GM08714 (cell line): ENCODE results near the gene GCNT1.
"Not testable (repeated sequence)": the region's sequence is repeated elsewhere in the genome, so short reads cannot be mapped to it uniquely, and the experiment has no call there.

Source experiments
- H3K4me3 ChIP-seq: fragments of 200-500 bp; sonication (Bioruptor generic); 2 replicates; pipeline ENCODE4 v1.5.1; 2014; ENCODE audit warnings: mild to moderate bottlenecking, low read length, inconsistent platforms
- ZNF274 ChIP-seq: IDR thresholded peaks from 2 replicates; pipeline ENCODE4 v1.6.1; 2012; ENCODE audit warnings: mild to moderate bottlenecking, low read depth, low read length

Gene GCNT1

GRCh38 chr9:76500061-76500460 is 41.1 kb downstream of the GCNT1 start:
- no peak for TF ChIP-seq ZNF274
- H3K4me3 ChIP-seq = no peak overlapping the region

GRCh38 chr9:76502746-76503145 is 43.8 kb downstream of the GCNT1 start:
- H3K4me3 ChIP-seq = no peak overlapping the region
- no peak for TF ChIP-seq ZNF274

GRCh38 chr9:76510041-76510440 is 51.1 kb downstream of the GCNT1 start:
- no peak for TF ChIP-seq ZNF274
- H3K4me3 ChIP-seq = no peak overlapping the region

GRCh38 chr9:76510446-76510845 is 51.5 kb downstream of the GCNT1 start:
- no peak overlapping the region for H3K4me3 ChIP-seq
- no peak for TF ChIP-seq ZNF274

GRCh38 chr9:76512826-76513225 is 53.8 kb downstream of the GCNT1 start:
- no peak for TF ChIP-seq ZNF274
- H3K4me3 ChIP-seq = no peak overlapping the region

- no peak overlapping the region for H3K4me3 ChIP-seq
- TF ChIP-seq ZNF274 = no peak
Measured at GRCh38 chr9:76516350-76516749, 57.4 kb downstream of the GCNT1 start.

- TF ChIP-seq ZNF274 = no peak
- no peak overlapping the region for H3K4me3 ChIP-seq
Measured at GRCh38 chr9:76516871-76517270, 57.9 kb downstream of the GCNT1 start.

- TF ChIP-seq ZNF274 = no peak
- H3K4me3 ChIP-seq = no peak overlapping the region
Measured at GRCh38 chr9:76519075-76519835, 60.3 kb downstream of the GCNT1 start.

- TF ChIP-seq ZNF274 = no peak
- no peak overlapping the region for H3K4me3 ChIP-seq
Measured at GRCh38 chr9:76521244-76521681, 62.3 kb downstream of the GCNT1 start.

- no peak overlapping the region for H3K4me3 ChIP-seq
- TF ChIP-seq ZNF274 = no peak
Measured at GRCh38 chr9:76521906-76522305, 62.9 kb downstream of the GCNT1 start.

GRCh38 chr9:76523617-76524200 is 64.7 kb downstream of the GCNT1 start:
- H3K4me3 ChIP-seq = not testable (repeated sequence)

- TF ChIP-seq ZNF274 = no peak
- no peak overlapping the region for H3K4me3 ChIP-seq
Measured at GRCh38 chr9:76525196-76525595, 66.2 kb downstream of the GCNT1 start.

GRCh38 chr9:76526026-76526425 is 67.0 kb downstream of the GCNT1 start:
- no peak for TF ChIP-seq ZNF274
- H3K4me3 ChIP-seq = no peak overlapping the region

GRCh38 chr9:76528056-76528455 is 69.1 kb downstream of the GCNT1 start:
- no peak for TF ChIP-seq ZNF274
- no peak overlapping the region for H3K4me3 ChIP-seq

GRCh38 chr9:76528642-76529190 is 69.7 kb downstream of the GCNT1 start:
- TF ChIP-seq ZNF274 = no peak
- H3K4me3 ChIP-seq = no peak overlapping the region

GRCh38 chr9:76529653-76530052 is 70.7 kb downstream of the GCNT1 start:
- no peak for TF ChIP-seq ZNF274
- H3K4me3 ChIP-seq = no peak overlapping the region
